ENCODE data around the gene MACROD2. TPM values are rescaled to one million over a fixed set of nuclear protein-coding genes. Genes with fewer than 3 reads are reported as not detected.

MACROD2 gene
- total RNA-seq, 1 experiment from 2014 or later = 1.4 TPM

GRCh38 chr20:15930311-15931305 is 1935.3 kb downstream of the MACROD2 start:
- Histone ChIP-seq H3K27ac (ENCODE audit: low read depth, low read length, poor library complexity, severe bottlenecking) (no peak overlapping the region), H3K36me3 (ENCODE audit: insufficient read depth, low read length, poor library complexity, severe bottlenecking) (no peaks in the 10 kb centered on the region), H3K4me1 (ENCODE audit: insufficient read depth, low read length, poor library complexity, severe bottlenecking) (no peaks in the 10 kb centered on the region), H3K9me3 (ENCODE audit: low read depth, low read length, poor library complexity, severe bottlenecking) (no peaks in the 10 kb centered on the region), H3K4me3 (ENCODE audit: low read depth, low read length, poor library complexity, severe bottlenecking) (no peak overlapping the region), H3K27me3 (replicated peaks; ENCODE audit: insufficient read depth, low read depth, low read length, poor library complexity) (no peaks in the 10 kb centered on the region)
- ChIA-PET POLR2A (ENCODE audit: low non-redundant PET) (no interaction called here), CTCF (no interaction called here)
- BruUV-seq (replicated peaks) = no TSS peak
- intact Hi-C loops (cut with micrococcal nuclease; ENCODE audit: unreplicated experiment) = no loop called here
- TF ChIP-seq EZH2 (IDR thresholded peaks at IDR 0.05; ENCODE audit: borderline replicate concordance, low read depth, low read length, poor library complexity, severe bottlenecking) = no peak
- TF ChIP-seq CTCF (conservative IDR thresholded peaks at IDR 0.05; ENCODE audit: low read depth, low read length) = peak; percentile 37
- no peak for DNase-seq (ENCODE audit: low spot score)

DNA sequence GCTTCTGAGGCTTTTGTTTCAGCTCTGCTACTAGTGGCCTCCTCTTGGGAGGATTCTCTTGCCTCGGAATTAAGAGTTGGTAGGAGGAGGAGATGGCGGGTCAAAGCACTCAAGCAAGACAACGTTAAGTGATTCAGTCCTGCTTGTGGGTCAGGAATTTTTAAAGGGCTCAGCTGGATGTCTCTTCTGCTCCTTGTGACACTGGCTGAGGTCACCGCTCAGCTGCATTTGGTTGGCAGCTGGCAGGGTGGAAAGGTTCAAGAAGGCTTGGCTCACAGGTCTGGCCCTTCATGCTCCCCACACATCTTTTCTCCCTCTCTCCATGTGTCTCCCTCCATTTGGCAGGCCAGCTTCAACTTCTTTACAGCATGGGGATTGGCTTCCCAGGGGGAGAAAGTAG is 1936.6 kb downstream of the MACROD2 start:
- Histone ChIP-seq H3K4me1 (ENCODE audit: insufficient read depth, low read length, poor library complexity, severe bottlenecking) (no peaks in the 10 kb centered on the region), H3K4me3 (ENCODE audit: low read depth, low read length, poor library complexity, severe bottlenecking) (no peak overlapping the region), H3K36me3 (ENCODE audit: insufficient read depth, low read length, poor library complexity, severe bottlenecking) (no peaks in the 10 kb centered on the region), H3K27me3 (replicated peaks; ENCODE audit: insufficient read depth, low read depth, low read length, poor library complexity) (no peaks in the 10 kb centered on the region), H3K9me3 (ENCODE audit: low read depth, low read length, poor library complexity, severe bottlenecking) (peaks cover 3% of the 10 kb centered on the region), H3K27ac (ENCODE audit: low read depth, low read length, poor library complexity, severe bottlenecking) (no peak overlapping the region)
- ChIA-PET POLR2A (ENCODE audit: low non-redundant PET) (no interaction called here), CTCF (no interaction called here)
- no TSS peak for BruUV-seq (replicated peaks)
- TF ChIP-seq CTCF (conservative IDR thresholded peaks at IDR 0.05; ENCODE audit: low read depth, low read length) (no peak), EZH2 (IDR thresholded peaks at IDR 0.05; ENCODE audit: borderline replicate concordance, low read depth, low read length, poor library complexity, severe bottlenecking) (no peak)
- intact Hi-C loops (cut with micrococcal nuclease; ENCODE audit: unreplicated experiment) = no loop called here
- no peak for DNase-seq (ENCODE audit: low spot score)

- no peak for TF ChIP-seq EZH2 (IDR thresholded peaks at IDR 0.05; ENCODE audit: borderline replicate concordance, low read depth, low read length, poor library complexity, severe bottlenecking)
- no peak for TF ChIP-seq CTCF (conservative IDR thresholded peaks at IDR 0.05; ENCODE audit: low read depth, low read length)
- no TSS peak for BruUV-seq (replicated peaks)
- DNase-seq (ENCODE audit: low spot score) = no peak
- no peak overlapping the region for H3K27ac ChIP-seq (ENCODE audit: low read depth, low read length, poor library complexity, severe bottlenecking)
- H3K4me3 ChIP-seq (ENCODE audit: low read depth, low read length, poor library complexity, severe bottlenecking) = no peak overlapping the region
- peaks cover 30% of the 10 kb centered on the region for H3K9me3 ChIP-seq (ENCODE audit: low read depth, low read length, poor library complexity, severe bottlenecking)
- H3K36me3 ChIP-seq (ENCODE audit: insufficient read depth, low read length, poor library complexity, severe bottlenecking) = no peaks in the 10 kb centered on the region
- ChIA-PET CTCF (no interaction called here), POLR2A (ENCODE audit: low non-redundant PET) (no interaction called here)
- intact Hi-C loops (cut with micrococcal nuclease; ENCODE audit: unreplicated experiment) = no loop called here
- H3K4me1 ChIP-seq (ENCODE audit: insufficient read depth, low read length, poor library complexity, severe bottlenecking) = no peaks in the 10 kb centered on the region
- H3K27me3 ChIP-seq (replicated peaks; ENCODE audit: insufficient read depth, low read depth, low read length, poor library complexity) = no peaks in the 10 kb centered on the region
These were observed 1941.9 kb downstream of the MACROD2 start for GRCh38 chr20:15937179-15937578.
